Breast epithelium (tissue), 4 donors: Measurements from ENCODE around the gene CDK14. TPM values are rescaled to one million over a fixed set of nuclear protein-coding genes. Genes with fewer than 3 reads are reported as not detected.
A peak's percentile ranks its signal among the peaks of the same experiment; 100 is the strongest.

Source experiments
- DNase-seq, 2 donors: peaks; one replicate each; pipeline ENCODE4 v3.0.0-alpha.2; 2019; ENCODE audit warnings: low spot score in 2 of 2
- H3K27ac ChIP-seq, 2 donors: fragments of 200-600 bp; sonication (generic) in 1 of 2; one replicate each; pipeline ENCODE4 v1.5.1; 2016 to 2019; ENCODE audit warnings: mild to moderate bottlenecking in 1 of 2
- H3K27me3 ChIP-seq, 2 donors: fragments of 200-600 bp; sonication (generic) in 1 of 2; one replicate each; pipeline versions ENCODE4 v1.5.1 to v1.6.0; 2017 to 2019; ENCODE audit warnings: control low read depth in 1 of 2, mild to moderate bottlenecking in 1 of 2
- H3K36me3 ChIP-seq: fragments of 200-600 bp; one replicate; pipeline ENCODE4 v1.5.1; 2019
- H3K4me1 ChIP-seq, 2 donors: fragments of 200-600 bp; sonication (generic); one replicate each; pipeline ENCODE4 v1.5.1; 2016 to 2019; ENCODE audit warnings: control low read depth in 1 of 2
- H3K4me3 ChIP-seq, 3 donors: fragments of 200-600 bp; sonication (generic); 1 replicate in 2 of 3; 2 replicates in 1 of 3; pipeline ENCODE4 v1.5.1; 2016 to 2019; ENCODE audit warnings: mild to moderate bottlenecking in 3 of 3, moderate library complexity in 2 of 3
- H3K9me3 ChIP-seq, 2 donors: fragments of 200-600 bp; sonication (generic) in 1 of 2; one replicate each; pipeline ENCODE4 v1.5.1; 2016 to 2019; ENCODE audit warnings: control low read depth in 1 of 2
- POLR2A ChIP-seq: fragments of 450-650 bp; IDR thresholded peaks from one replicate; pipeline ENCODE4 v1.6.1; 2016; ENCODE audit warnings: antibody characterized with exemption, mild to moderate bottlenecking, moderate library complexity
- POLR2AphosphoS5 ChIP-seq, 3 donors: sonication (generic); formaldehyde crosslinking; IDR thresholded peaks; one replicate each; pipeline ENCODE4 v1.6.1; 2017; ENCODE audit warnings: antibody characterized with exemption in 3 of 3
- intact Hi-C: fragments of 100-400 bp; cut with DNase I; formaldehyde crosslinking; loops from one replicate; pipeline ENCODE4 v1.15.1; 2023; ENCODE audit warnings: low total_unique reads
- total RNA-seq, 3 donors: library from RNA; depleted of rRNA; stranded (reverse); fragments of >200 nt; gene quantifications; one replicate each; pipeline ENCODE4 v1.1.0, GENCODE V29; 2016
- TF ChIP-seq, protein P1 (sequence below), 3 donors: fragments of 450-650 bp; IDR thresholded peaks; one replicate each; pipeline ENCODE4 v1.5.1; 2016 to 2017; ENCODE audit warnings: antibody characterized with exemption in 3 of 3, mild to moderate bottlenecking in 3 of 3, moderate library complexity in 3 of 3

The CDK14 gene
- total RNA-seq, 3 donors from 2014 or later: 16.3 to 64.7 (median 29.8) TPM

DNA sequence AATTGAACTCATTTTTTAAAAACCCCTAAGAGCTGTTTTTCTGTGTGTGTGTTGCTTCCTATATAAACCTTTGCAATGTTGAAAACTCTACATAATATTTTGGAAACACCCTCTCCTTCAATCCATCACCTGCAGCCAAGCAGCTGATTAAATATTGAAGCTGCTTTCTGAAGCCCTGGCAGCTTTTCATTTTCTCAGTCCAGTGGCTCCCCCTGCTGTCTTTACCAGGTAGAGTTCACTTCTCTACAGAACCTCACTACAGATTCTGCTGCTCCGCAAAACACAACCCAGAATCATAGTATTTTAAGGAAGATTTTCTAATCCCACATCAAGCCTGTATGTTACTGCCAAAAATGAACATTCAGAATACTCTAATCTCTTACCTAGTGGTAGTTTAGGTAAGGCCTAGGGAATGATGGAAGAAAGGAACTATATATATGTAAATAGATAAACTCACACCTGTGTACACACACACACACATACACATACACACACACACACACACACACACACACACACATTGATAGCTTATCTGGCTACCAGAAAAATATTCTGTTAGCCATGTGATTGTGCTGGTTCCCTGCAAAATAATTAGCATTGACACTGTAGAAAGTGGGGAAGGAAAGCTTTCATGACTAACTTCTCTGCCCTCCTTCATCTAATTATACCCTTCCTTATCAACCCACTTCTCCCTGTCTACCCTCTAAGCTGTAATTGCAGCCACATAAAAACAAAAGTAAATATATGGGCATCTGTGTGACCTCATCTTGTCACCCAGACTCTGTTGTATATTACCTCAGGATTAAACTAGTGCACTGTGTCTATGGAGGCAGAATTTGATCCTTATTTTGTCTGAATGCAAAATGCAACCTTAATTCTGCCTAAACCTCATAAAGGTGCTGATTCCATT is 438.6 kb downstream of the CDK14 start:
- peak in 1 of 2 donors; percentile 35 for DNase-seq
- intact Hi-C loops: no loop called here

DNA sequence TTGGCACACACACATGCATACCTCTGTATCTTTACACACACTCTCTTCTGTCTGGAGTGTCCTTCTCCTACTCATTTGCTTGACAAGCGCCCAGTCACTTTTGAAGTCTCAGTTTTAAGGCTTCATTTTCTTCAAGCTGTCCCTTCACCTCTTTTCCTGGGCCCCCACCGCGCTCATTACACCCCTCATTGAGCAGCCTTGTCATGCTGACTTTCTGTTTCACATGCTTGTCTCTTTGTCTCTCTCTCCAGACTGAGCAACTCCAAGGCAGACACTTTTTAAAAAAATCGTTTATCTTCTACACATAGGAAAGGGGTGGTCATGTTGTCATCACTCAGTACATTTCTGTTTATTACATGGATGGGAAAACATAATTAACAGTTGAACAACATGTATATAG is 442.9 kb downstream of the CDK14 start:
- H3K4me1 ChIP-seq: no peaks in the 10 kb centered on the region
- no peak overlapping the region for H3K27ac ChIP-seq
- intact Hi-C loops: no loop called here
- H3K36me3 ChIP-seq: no peaks in the 10 kb centered on the region
- no peaks in the 10 kb centered on the region for H3K9me3 ChIP-seq
- TF ChIP-seq, protein P1, sequence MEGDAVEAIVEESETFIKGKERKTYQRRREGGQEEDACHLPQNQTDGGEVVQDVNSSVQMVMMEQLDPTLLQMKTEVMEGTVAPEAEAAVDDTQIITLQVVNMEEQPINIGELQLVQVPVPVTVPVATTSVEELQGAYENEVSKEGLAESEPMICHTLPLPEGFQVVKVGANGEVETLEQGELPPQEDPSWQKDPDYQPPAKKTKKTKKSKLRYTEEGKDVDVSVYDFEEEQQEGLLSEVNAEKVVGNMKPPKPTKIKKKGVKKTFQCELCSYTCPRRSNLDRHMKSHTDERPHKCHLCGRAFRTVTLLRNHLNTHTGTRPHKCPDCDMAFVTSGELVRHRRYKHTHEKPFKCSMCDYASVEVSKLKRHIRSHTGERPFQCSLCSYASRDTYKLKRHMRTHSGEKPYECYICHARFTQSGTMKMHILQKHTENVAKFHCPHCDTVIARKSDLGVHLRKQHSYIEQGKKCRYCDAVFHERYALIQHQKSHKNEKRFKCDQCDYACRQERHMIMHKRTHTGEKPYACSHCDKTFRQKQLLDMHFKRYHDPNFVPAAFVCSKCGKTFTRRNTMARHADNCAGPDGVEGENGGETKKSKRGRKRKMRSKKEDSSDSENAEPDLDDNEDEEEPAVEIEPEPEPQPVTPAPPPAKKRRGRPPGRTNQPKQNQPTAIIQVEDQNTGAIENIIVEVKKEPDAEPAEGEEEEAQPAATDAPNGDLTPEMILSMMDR (IDR thresholded peaks at IDR 0.05): no peak
- no peak for TF ChIP-seq POLR2AphosphoS5 (IDR thresholded peaks at IDR 0.05)
- no peak for TF ChIP-seq POLR2A
- no peak overlapping the region for H3K4me3 ChIP-seq
- H3K27me3 ChIP-seq: no peaks in the 10 kb centered on the region
- DNase-seq: no peak

More for the DNA sequence above, 438.6 kb downstream of the CDK14 start:
- H3K4me3 ChIP-seq: no peak overlapping the region
- H3K27me3 ChIP-seq: no peaks in the 10 kb centered on the region
- no peaks in the 10 kb centered on the region for H3K4me1 ChIP-seq
- no peaks in the 10 kb centered on the region for H3K36me3 ChIP-seq
- TF ChIP-seq POLR2AphosphoS5 (IDR thresholded peaks at IDR 0.05): no peak
- TF ChIP-seq, protein P1 (IDR thresholded peaks at IDR 0.05): peak; percentile 53 to 60 (median 59)
- no peak for TF ChIP-seq POLR2A
- H3K9me3 ChIP-seq: no peaks in the 10 kb centered on the region
- no peak overlapping the region for H3K27ac ChIP-seq

DNA sequence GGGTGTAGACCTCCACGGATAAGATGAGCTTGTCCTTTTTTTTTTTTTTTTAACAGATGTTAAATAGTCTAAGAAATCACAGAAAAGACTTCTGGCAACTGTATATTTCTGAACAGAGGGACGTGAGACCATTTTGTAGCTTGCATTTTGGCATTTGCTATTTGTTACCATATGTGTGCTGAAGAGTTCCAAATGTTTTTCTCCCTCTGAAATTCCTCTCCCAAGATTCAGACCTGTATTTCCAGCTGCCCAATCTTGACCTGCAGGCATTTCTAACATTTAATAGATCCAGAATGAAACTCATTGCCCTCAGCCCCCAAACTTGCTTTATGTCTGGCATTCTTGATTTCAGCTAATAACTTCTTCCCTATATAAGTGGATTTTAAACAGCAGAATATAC is 445.0 kb downstream of the CDK14 start:
- Histone ChIP-seq H3K36me3 (no peaks in the 10 kb centered on the region), H3K9me3 (no peaks in the 10 kb centered on the region), H3K27me3 (no peaks in the 10 kb centered on the region), H3K27ac (no peak overlapping the region), H3K4me3 (no peak overlapping the region), H3K4me1 (peaks cover 0 to 2% of the 10 kb centered on the region in 2 donors)
- TF ChIP-seq POLR2AphosphoS5 (IDR thresholded peaks at IDR 0.05) (no peak), POLR2A (no peak)
- TF ChIP-seq, protein P1 (IDR thresholded peaks at IDR 0.05): no peak
- no peak for DNase-seq
- intact Hi-C loops: no loop called here

DNA sequence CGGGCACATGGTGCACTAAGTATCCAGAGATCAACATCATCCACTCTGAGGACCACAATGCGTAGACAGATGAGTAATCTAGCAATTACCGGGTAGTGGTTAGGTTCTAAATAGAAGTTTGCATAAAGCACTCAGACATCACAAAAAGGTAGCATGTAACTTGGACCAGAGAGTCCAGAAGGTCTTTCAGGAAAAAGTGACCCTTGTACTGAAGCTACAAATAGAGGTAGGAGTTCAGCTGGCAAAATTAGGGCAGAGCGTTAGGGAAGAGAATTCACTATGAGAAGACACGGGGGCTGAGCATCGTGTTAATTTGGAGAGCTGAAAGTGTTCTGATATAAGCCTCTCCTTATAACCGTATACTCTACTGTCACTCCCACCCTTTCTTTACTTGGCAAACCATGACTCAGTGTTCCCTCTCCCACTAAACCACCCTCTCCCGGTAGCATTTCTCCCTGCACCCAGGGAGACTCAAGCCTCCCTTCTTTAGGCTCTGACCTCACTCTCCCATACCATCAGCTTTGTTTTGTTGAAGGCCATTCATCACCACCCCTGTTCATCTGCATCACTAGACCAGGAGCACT is 445.9 kb downstream of the CDK14 start:
- TF ChIP-seq POLR2AphosphoS5 (IDR thresholded peaks at IDR 0.05): no peak
- no peak for TF ChIP-seq POLR2A
- TF ChIP-seq, protein P1 (IDR thresholded peaks at IDR 0.05): no peak
- Histone ChIP-seq H3K27me3 (no peaks in the 10 kb centered on the region), H3K4me1 (peaks cover 0 to 3% of the 10 kb centered on the region in 2 donors), H3K36me3 (no peaks in the 10 kb centered on the region), H3K9me3 (no peaks in the 10 kb centered on the region), H3K4me3 (no peak overlapping the region), H3K27ac (no peak overlapping the region)
- intact Hi-C loops: no loop called here
- no peak for DNase-seq

DNA sequence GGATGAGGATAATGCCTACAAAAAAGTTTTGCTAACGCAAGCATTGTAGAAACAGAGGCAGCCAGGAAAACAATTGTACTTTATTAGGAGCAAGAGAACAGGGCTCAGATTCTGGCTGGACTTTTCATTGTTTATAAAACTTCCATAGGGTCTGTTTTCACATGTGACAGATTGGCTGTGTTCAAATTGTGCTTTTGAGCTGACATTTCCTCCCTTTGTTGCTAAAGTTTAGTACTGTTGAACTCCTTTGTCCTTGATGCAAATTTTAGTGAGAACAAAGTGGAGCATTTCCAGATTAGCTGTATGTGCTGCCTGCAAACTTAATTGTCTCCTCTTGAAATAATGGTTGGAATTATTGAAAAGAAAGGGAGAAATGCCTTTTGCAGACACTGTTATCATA is 447.1 kb downstream of the CDK14 start:
- intact Hi-C loops: no loop called here
- Histone ChIP-seq H3K4me3 (no peak overlapping the region), H3K36me3 (no peaks in the 10 kb centered on the region), H3K27me3 (no peaks in the 10 kb centered on the region), H3K27ac (no peak overlapping the region), H3K9me3 (no peaks in the 10 kb centered on the region), H3K4me1 (peaks cover 0 to 3% of the 10 kb centered on the region in 2 donors)
- TF ChIP-seq POLR2AphosphoS5 (IDR thresholded peaks at IDR 0.05): no peak
- TF ChIP-seq, protein P1 (IDR thresholded peaks at IDR 0.05): no peak
- no peak for TF ChIP-seq POLR2A
- no peak for DNase-seq
